DMS153 treated with DMSO at 0.1 percent for 48 hours (cell line): ENCODE data around the gene SHROOM1.

Source experiments
- DNase-seq: peaks from one replicate; lab custom pipeline; 2025; ENCODE audit not compliant: unreplicated experiment; lab: John Stamatoyannopoulos, UW

The SHROOM1 gene

GRCh38 chr5:132778129-132778528 lies 52.3 kb downstream of the SHROOM1 start:
- DNase-seq: no peak

- DNase-seq: no peak
Observed at GRCh38 chr5:132777209-132778069, 53.0 kb downstream of the SHROOM1 start, which contains the start of gene SEPTIN8. Gene SEPTIN8, minus strand, starts transcription at chr5:132777239. Its CDS starts 102 bp downstream, at chr5:132777137.

DNA sequence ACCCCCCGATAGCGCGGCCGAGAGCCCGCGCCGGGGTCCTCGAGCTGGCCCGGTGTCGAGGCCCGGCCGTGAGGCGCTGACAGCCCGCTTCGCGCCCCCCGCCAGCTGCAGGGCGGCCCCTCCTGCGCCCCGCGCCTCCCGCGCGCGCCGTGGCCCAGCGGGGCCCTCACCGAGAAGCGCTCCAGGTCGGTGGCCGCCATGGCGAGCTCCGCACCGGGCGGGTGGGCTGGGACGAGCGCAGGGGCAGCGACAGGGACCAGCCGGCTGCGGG lies 53.6 kb downstream of the SHROOM1 start:
- DNase-seq: no peak

DNA sequence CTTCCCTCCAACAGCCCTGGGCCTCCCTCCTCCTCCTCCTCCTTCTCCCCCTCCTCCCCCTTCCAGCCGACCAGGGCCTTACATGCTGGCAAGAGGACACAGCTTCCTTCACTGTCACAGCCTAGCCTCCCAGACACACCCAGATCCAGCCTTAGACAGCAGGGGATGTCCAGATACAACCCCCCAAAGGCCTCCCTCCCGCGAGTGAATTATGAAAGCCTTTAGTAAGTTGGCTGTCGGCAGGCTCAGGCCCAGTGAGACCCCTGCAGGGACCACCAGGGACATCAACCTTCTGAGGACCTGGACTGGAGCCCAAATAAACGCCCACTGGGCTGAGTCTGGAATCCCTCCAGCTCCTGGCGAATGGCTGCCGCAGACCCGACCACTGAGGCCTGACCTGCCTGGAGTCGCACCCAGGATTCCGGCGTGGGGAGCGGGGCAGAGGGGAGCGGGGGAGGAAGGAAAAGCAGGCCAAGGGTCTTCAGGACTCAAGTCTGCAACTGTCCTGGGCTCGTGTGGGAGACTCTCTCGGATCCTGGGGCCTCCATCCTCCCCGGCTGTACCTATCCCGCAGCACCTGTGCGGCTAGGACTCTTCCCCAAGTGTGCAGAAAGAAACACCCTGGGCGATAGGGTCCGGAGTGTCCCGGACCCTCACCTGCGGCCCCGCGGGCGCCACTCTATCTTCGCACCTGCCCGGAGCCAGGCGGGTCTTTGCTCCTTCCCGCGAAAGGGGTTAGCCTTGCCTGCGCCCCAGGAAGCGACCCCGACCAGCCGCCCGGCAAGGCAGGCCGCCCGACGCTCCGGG lies 54.1 kb downstream of the SHROOM1 start:
- no peak for DNase-seq

DNA sequence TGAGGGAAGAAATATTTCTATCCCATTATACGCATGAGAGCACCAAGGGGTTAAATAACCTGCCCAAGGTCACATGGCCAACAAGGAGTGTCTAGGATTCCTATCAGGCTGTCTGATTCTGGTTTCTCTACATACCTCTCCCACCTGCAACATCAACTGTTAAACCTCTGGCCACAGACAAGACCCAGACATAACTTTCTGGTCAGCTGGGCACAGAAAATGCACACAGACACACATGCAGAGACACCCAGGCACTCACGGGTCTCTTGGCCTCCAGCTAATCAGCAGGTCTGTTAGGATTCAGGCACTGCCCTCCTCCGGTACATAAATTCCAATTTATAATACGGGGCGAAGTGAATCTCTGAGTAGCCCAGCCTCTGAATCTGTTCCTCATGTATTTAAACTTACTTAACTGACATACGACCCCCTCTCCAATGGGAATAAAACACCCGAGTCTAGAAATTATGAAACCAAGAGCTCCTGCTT lies 54.9 kb downstream of the SHROOM1 start:
- DNase-seq: no peak

GRCh38 chr5:132774896-132775295 lies 55.6 kb downstream of the SHROOM1 start:
- DNase-seq: no peak

- no peak for DNase-seq
Observed at GRCh38 chr5:132774406-132774805, 56.0 kb downstream of the SHROOM1 start.

DNA sequence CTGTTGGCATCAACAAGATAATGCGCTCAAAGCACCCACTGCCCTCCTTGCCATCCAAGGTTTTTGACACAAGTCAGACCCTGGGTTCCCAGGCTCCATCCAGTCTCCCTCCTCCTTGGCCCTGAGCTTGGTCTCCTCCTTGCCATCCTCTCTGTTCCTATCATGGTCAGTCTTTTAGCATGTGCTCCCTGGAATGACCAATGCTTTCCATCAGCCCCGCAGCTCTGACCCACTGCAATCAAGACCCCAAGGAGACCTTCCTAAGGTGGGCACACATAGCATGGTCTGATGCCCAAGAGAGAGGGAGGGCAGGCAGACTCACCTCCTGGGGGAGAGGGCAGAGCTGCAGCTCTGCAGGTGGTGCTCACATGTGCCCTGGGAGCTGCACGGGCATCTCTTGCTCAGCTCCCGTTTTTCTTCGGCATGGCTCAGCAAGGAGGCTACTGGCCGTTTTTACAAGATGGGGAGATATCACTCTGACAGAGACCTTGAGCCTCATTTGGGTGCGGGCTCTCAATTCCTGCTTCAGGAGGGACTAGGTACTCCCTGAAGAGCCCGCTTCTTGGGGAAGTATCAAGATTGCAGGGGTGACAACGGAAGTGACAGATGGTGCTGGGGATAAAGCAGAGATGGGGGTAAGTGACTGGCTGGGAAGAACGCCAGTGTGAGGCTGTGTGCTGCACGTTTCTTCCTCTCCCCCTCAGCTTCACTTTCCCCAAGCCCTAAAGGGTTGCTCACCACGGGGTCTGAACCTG lies 56.7 kb downstream of the SHROOM1 start:
- DNase-seq: no peak

GRCh38 chr5:132773114-132773513 lies 57.3 kb downstream of the SHROOM1 start:
- DNase-seq: no peak

- DNase-seq: no peak
Observed at GRCh38 chr5:132772291-132773070, 58.0 kb downstream of the SHROOM1 start.
